ENCODE data around the gene SLC13A5. TPM values are rescaled to one million over a fixed set of nuclear protein-coding genes. Genes with fewer than 3 reads are reported as not detected.
A peak's percentile ranks its signal among the peaks of the same experiment; 100 is the strongest.

Gene SLC13A5
- total RNA-seq, 4 donors from 2014 or later = 0.34 TPM; not detected in 3

DNA sequence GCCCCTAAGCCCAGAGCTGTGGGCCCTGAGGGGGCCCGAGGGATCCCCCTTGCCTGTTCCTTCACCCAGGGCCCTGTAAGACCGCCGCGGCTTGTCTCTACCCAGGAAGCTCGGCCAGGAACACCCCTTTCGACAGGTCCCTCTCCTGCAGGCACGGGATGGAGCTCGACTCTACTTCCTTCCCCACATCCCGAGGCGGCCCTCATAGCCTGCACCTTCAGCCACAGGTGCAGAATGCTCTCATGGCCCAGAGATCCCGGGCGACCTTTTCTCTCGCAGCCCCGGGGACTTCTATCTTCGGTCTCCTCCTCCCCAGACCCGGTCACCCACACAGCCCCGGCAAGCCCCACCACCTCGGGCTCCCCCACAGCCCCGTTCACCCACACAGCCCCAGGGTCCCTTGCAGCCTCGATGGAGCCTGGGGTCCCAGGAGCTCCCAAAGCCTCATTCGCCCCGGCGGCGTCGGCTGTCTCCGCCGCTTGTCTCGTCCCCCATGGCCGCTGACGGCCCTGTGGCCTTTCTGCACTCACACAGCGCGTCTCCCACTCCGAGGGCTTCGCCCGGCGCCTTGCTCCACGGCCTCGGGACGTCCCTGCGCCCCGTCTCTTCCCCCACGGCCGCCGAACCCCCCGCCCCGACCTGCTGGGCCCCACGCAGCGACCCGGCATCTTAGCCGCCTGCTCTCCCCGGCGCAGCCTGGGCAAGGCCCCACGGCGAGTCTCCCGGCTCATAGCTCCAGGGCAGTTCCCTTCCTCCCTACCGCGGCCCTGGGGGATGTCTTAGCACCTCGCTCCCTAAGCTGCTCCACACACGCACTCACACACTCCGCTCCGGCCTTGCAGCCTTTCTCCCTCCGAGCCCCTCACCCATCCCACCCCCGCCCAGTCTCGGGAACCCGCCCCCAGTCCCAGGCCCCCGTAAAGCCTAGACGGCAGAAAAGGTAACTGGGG lies 73.3 kb downstream of the SLC13A5 start:
- WGBS = under 1% methylated on average over 39 of the region's 67 CpGs
- TF ChIP-seq, protein P1, sequence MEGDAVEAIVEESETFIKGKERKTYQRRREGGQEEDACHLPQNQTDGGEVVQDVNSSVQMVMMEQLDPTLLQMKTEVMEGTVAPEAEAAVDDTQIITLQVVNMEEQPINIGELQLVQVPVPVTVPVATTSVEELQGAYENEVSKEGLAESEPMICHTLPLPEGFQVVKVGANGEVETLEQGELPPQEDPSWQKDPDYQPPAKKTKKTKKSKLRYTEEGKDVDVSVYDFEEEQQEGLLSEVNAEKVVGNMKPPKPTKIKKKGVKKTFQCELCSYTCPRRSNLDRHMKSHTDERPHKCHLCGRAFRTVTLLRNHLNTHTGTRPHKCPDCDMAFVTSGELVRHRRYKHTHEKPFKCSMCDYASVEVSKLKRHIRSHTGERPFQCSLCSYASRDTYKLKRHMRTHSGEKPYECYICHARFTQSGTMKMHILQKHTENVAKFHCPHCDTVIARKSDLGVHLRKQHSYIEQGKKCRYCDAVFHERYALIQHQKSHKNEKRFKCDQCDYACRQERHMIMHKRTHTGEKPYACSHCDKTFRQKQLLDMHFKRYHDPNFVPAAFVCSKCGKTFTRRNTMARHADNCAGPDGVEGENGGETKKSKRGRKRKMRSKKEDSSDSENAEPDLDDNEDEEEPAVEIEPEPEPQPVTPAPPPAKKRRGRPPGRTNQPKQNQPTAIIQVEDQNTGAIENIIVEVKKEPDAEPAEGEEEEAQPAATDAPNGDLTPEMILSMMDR (IDR thresholded peaks at IDR 0.05) = no peak
- TF ChIP-seq EP300 (IDR thresholded peaks at IDR 0.05) (no peak), POLR2AphosphoS5 (IDR thresholded peaks at IDR 0.05) (no peak), POLR2A (IDR thresholded peaks at IDR 0.05; ENCODE audit: low read depth) (no peak)
- Histone ChIP-seq H3K4me1 (peaks cover 18 to 47% (median 34%) of the 10 kb centered on the region in 4 donors), H3K4me3 (peak overlapping the region; percentile 83 to 90 (median 86)), H3K9me3 (no peaks in the 10 kb centered on the region), H3K27ac (replicated peaks in 1 of 4) (peak overlapping the region; percentile 78 to 87 (median 81)), H3K27me3 (no peaks in the 10 kb centered on the region), H3K36me3 (peaks cover 11 to 29% (median 18%) of the 10 kb centered on the region in 4 donors)
- intact Hi-C loops (cut with DNase I) = loop anchor here (5.0 kb wide), 1 partner anchor 168 kb away; no protein-coding TSS in a partner anchor
- no peak for DNase-seq (ENCODE audit: extremely low spot score)

DNA sequence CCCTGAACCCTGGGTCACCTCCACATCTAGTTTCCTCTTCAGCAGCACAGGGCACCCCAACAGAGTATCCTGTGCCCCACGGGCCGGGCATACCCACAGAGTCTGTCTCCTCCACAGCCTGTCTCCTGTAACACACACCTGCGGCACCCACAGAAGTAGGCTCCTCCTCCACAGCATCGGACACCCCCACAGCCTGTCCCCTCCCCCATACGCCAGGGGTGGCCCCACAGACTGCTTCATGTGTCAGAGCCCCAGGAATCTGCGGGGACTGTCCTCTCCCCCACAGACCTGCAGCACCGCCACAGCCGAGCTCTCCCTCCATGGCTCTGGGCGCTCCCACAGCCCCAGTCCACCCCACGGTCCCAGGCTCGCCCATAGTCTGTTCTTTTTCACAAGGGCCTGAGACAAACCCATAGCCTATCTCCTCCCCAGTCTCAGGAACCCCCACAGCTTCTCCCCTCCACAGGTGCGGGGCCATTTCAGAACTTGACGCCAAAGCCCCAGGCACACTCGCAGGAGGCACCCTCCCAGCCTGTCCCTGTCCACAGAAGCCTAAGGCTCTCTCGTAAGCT lies 74.1 kb downstream of the SLC13A5 start:
- Histone ChIP-seq H3K4me3 (peak overlapping the region; percentile 83 to 90 (median 86)), H3K9me3 (no peaks in the 10 kb centered on the region), H3K36me3 (peaks cover 10 to 29% (median 12%) of the 10 kb centered on the region in 4 donors), H3K4me1 (peaks cover 18 to 47% (median 34%) of the 10 kb centered on the region in 4 donors), H3K27ac (replicated peaks in 1 of 4) (peak overlapping the region in 1 of 4 donors; percentile 78), H3K27me3 (no peaks in the 10 kb centered on the region)
- TF ChIP-seq EP300 (IDR thresholded peaks at IDR 0.05) (no peak), POLR2A (IDR thresholded peaks at IDR 0.05; ENCODE audit: low read depth) (no peak), POLR2AphosphoS5 (IDR thresholded peaks at IDR 0.05) (no peak)
- TF ChIP-seq, protein P1 (IDR thresholded peaks at IDR 0.05) = no peak
- no peak for DNase-seq (ENCODE audit: extremely low spot score)
- intact Hi-C loops (cut with DNase I) = no loop called here
- 50% methylated on average over 12 of the region's 15 CpGs for WGBS

DNA sequence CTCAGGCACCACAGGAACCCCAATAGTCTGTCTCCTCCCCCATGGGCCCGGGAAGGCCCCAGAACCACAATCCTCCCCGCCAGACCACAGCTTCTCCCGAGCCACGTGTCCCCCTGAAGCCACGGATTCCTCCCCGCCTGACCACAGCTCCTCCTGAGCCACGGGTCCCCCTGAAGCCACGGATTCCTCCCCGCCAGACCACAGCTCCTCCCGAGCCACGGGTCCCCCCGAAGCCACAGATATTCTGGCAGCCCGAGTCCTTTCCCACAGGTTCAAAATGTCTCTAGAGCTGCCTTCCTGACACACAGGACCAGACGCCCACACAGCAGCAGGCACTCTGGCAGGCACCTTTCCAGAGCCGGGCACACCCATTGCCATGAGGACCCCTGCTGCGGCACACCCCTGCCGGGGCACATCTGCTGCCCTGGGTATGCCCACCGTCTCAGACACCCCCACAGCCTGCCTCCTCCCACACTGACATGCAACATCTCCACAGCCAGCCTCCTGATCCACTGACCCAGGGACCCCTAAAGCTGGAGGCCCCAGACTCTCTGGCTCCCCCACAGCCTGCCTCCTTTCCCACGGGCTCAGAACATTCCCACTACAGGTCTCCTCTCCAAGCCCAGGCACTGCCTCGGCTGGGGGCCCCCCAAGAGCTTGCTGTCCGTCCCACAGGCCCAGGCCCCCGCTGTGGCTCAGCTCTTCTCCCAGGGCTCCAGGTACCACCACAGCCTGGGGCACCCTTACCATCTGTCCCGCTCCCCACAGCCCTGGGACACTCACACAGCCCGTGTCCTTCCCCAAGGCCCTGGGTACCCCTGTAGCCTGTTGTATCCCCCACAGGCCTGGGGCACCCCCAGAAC lies 74.9 kb downstream of the SLC13A5 start:
- no peaks in the 10 kb centered on the region for H3K27me3 ChIP-seq
- H3K4me1 ChIP-seq = peaks cover 18 to 47% (median 34%) of the 10 kb centered on the region in 4 donors
- intact Hi-C loops (cut with DNase I) = no loop called here
- TF ChIP-seq, protein P1 (IDR thresholded peaks at IDR 0.05) = no peak
- TF ChIP-seq EP300 (IDR thresholded peaks at IDR 0.05) = no peak
- no peak for TF ChIP-seq POLR2AphosphoS5 (IDR thresholded peaks at IDR 0.05)
- TF ChIP-seq POLR2A (IDR thresholded peaks at IDR 0.05; ENCODE audit: low read depth) = no peak
- WGBS = 79% methylated on average over 15 of the region's 24 CpGs
- H3K4me3 ChIP-seq = peak overlapping the region in 1 of 4 donors; percentile 89
- DNase-seq (ENCODE audit: extremely low spot score) = no peak
- no peaks in the 10 kb centered on the region for H3K9me3 ChIP-seq
- no peak overlapping the region for H3K27ac ChIP-seq (replicated peaks in 1 of 4)
- peaks cover 7 to 29% (median 12%) of the 10 kb centered on the region in 4 donors for H3K36me3 ChIP-seq

DNA sequence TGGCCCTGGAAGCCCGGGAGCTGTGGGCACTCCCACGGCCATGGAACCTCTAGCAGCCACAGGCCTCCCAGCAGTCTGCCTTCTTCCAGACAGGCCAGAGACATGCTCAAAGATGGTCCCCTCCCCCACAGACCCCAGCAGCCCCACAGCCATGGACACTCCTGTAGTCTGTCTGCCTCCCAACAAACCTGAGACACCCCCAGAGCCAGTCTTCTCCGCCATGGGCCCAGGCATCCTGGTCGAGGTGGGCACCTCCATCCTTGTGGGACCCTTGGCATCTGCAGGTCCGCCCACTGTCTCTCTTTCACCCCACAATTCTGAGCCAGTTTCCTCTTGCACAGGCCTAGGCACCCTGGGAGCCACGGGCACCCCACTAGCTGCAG lies 75.7 kb downstream of the SLC13A5 start:
- TF ChIP-seq, protein P1 (IDR thresholded peaks at IDR 0.05) = no peak
- no peaks in the 10 kb centered on the region for H3K27me3 ChIP-seq
- no peaks in the 10 kb centered on the region for H3K9me3 ChIP-seq
- peaks cover 13 to 29% (median 15%) of the 10 kb centered on the region in 4 donors for H3K36me3 ChIP-seq
- H3K27ac ChIP-seq (replicated peaks in 1 of 4) = no peak overlapping the region
- DNase-seq (ENCODE audit: extremely low spot score) = no peak
- intact Hi-C loops (cut with DNase I) = no loop called here
- WGBS = 85% methylated on average over 4 of the region's 6 CpGs
- no peak overlapping the region for H3K4me3 ChIP-seq
- H3K4me1 ChIP-seq = peaks cover 18 to 45% (median 33%) of the 10 kb centered on the region in 4 donors

All from esophagus muscularis mucosa (tissue), 4 donors.